Fibroblast of gingiva (primary cell): ENCODE measurements around the gene MSL3B.
"Not testable (repeated sequence)": the region's sequence is repeated elsewhere in the genome, so short reads cannot be mapped to it uniquely, and the experiment has no call there.

ENCODE experiments used
- DNase-seq: peaks from one replicate; pipeline ENCODE4 v3.0.0-alpha.2; 2011; ENCODE audit warnings: low read depth

The MSL3B gene

DNA sequence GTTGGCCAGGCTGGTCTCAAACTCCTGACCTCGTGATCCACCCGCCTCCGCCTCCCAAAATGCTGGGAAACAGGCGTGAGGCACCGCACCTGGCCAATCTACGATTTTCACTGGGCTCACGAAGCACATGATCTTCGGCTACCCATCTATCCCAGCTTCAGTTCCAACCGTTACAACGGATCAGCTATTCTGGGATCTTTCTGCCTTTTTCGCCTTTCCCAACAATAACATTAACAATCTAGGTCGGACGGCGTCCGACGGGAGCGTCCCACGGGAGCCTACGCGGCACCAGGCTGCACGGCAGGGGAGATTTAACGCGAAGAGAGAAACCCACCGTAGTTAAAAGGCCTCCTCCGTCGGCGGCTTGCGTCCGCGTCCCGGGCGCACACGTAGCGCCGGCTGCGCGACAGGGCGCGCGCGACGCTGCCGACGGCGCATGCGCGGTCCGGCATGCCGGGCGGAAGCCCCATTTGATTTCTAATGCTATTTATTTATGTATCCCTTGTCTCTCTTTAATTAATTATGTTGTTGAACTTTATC, at the start of gene MSL3B:
MSL3B (minus strand) TSS at position 394 of the 540 bp plus-strand sequence.
- peak; percentile 51 for DNase-seq

DNA sequence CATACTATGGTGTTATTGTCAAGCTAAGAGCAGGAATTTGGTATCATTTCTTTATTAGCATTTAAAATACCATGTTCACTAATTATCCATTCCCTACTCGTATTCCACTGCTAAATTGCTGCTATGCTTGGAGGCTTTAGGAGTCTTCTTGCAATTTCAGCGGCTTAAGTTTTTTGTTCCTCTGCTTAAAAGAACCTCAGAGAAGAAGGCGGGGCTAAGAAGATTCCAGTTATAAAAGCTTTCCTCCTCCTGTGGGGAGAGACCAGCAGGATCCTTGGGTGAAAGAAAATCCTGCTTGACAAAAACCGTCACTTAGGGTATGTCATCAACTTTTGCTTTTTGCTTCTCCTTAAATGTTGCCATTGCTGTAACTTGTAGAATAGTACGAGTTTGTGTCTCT, 48.9 kb upstream of the MSL3B start, which contains the start of gene TRPM8:
TRPM8 (plus strand) TSS at position 258 of the 400 bp plus-strand sequence. CDS start 9,165 bp downstream, outside the sequence.
- no peak for DNase-seq

DNA sequence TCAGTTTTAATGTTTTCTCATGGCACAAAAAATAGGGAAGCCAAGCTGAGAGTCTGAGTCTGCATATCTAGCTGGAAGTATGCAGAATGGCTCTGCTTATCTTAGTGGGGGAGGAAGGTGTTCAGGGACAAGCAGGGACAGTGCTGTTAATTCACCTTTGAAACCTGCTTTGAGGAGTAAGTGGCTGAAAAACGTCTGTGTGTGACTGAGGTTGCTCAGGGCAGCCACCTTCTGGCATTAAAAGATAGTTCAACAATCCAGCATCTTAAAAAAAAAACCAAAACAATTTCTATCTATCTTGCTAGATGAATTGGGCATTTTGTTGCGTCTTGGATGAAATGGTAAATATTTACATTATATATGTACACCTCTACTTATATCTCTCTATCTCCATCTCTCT, 46.9 kb upstream of the MSL3B start:
- no peak for DNase-seq

DNA sequence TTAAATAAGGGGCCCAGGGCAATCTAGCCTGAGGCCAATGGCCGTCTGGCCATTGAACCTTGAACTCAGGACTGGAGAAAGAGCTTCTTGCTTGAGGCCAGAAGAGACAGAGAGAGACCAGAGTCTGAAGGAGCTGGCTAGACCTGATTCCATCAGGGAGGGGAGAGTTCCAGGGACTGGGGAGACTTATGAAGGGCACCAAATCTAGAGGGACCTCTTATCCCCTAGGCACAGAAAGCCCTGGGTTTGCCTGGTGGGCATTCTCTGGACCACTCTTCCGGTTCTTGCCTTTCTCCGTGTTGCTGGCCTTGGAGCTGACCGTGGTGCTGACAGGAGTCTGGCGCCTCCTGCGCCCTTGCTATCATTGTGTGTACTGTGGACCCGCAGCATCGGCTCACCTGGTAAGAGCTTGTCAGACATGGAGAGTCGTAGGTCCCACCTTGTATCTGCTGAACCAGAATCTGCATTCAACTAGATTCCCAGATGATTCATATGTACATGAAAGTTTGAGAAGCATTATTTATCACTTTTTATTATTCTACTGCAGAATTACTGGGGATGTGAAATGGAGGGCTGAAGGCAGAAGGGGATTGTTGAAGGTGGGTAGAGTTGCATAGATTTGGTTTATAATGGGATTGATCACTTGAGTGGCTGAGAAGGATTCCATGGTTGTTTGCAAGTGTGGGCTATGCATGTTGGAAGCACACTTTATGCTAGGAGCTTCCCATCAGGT, 44.7 kb upstream of the MSL3B start:
- peak; percentile 10 for DNase-seq

DNA sequence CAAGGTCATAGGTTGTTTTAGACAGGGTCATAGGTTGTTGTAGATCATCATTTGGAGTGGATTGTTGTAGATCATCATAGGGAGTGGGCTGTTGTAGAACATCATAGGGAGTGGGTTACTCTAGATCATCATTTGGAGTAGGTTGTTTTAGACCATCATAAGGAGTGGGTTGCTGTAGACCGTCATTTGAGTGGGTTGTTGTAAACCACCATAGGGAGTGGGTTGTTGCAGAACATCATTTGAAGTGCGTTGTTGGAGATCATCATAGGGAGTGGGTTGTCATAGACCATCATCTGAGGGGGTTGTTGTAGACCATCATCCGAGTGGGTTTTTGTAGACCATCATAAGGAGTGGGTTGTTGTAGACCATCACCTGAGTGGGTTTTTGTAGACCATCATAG, 39.4 kb upstream of the MSL3B start:
- DNase-seq = no peak

DNA sequence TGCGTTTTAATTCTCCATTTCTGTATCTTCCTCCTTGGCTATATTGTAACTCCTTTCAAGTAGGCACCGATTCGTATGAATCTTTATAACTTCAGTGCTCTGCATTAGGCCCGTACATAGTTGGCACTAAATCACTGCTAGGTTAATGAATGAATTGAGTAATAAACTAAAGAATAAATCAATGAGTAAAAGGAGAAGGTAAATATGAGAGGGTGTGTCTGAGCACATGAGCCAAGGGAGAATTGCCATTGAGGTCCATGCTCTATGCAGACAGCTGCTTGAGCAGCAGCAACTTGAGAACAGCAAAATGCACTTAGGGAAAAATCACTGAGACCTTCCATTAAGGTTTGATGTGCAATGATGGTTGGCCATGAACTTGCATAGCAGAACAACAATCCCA, 37.8 kb upstream of the MSL3B start:
- DNase-seq = no peak

DNA sequence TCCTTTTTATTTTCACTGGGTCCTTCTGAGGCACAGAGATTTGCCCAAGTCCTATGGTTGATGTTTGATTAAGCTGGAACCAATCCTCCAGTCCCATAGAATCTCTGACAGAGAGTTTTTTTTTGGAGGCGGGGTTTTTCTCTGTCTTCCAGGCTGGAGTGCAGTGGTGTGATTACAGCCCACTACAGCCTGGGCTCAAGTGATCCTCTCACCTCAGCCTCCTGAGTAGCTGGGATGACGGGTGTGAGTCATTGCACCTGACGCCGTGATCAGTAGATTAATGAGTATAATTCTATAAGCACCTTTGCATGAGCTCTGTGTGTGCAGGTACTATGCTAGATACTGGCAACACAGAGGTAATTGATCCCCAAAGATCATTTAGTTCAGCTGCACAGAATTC, 33.7 kb upstream of the MSL3B start:
- no peak for DNase-seq

DNA sequence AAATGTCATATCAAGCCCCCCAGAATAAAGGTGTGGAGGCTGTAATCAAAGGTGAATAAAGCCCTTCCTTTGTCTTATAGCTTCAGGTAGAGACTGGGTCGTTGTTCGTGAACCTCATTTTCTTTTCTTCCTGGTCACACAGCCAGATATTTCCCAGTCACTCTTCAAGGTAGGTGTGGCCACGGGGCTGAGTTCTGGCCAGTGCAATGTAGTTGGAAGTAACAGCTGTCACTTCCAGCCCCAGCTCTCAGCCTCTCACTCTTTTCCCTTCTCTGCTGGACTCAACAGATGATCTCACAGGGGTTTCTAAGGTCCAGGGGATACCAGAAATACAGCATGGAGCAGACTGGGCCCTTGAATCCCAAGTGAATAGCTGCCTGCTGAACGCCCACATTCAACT, 33.2 kb upstream of the MSL3B start:
- DNase-seq = no peak

DNA sequence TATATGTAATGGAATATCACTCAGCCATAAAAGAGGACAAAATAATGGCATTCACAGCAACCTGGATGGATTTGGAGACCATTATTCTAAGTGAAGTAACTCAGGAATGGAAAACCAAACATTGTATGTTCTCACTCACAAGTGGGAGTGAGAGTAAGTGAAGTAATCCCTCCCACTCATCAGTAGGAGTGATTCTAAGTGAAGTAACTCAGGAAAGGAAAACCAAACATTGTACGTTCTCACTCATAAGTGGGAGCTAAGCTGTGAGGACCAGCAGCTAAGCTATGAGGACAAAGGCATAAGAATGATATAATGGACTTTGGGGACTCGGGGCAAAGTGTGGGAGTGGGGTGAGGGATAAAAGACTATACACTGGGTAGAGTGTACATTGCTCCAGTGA, 28.1 kb upstream of the MSL3B start:
- not testable (repeated sequence) for DNase-seq

DNA sequence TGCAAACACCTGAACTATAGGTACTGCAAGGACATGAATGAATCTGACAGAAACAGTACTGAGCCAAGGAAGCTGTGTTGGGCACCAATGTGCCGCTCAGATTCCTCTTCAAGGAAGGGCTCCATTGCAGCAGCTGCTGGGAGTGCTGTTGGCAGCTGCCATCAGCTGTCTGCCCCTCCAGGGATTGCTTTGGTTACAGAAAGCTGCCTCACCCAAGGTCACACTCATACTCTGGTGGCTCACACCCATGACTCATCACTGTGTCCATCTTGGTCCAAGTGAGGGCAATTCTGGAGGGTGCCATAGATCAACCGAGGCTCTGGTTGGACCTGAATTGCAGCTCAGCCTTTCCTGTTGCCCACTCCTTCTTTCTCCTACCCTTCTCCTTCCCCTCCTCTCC, 24.6 kb upstream of the MSL3B start:
- no peak for DNase-seq

DNA sequence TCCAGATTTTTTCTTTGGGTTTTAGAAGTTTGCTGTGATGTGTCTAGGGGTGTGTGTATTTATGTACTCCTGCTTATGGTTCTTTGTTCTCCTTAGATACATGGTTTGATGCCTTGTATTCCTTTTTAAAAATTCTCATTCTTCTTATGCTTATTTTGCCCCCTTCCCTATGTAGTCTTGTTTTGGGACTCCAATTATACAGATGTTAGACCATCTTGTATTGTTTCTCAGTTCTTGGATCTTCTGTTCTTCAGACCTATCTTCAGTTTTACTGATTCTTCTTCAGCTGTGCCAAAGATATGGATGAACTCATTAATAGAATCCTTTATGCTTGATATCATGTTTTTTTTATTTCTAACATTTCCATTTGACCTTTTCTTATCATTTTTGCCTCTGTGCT, 14.2 kb upstream of the MSL3B start:
- DNase-seq = no peak

DNA sequence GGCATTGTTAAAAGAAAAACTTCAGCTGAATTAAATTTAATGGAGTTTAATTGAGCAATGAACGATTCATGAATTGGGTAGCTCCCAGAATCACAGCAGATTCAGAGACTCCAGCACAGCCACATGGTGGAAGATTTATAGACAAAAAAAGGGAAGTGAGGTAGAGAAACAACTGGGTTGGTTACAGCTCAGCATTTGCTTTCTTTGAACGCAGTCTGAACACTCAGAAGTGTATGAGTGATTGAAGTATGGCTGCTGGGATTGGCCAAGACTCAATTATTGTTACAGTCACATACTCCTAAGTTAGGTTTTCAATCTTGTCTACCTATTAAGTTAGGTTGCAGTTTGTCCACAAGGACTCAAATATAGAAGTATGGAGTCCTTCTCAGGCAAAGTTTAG, 3.9 kb upstream of the MSL3B start:
- not testable (repeated sequence) for DNase-seq

DNA sequence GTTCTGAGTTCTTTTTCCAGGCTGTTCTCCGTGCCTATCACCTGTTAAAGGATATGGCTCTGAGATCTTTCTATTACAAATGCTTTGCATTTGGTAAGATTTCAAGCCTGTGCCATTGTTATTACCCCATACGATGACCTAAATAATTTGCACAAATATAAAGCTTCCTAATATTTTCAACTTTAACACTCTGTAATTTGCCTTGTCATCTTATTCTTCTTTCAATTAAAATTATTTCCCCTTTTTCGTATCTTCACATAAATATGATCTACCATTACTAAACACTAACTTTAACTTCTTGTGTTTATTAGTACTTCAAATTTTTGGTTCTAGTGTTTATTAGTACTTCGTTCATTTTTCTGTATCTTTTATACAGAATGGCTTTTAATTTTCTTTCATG, 3.2 kb upstream of the MSL3B start:
- no peak for DNase-seq

DNA sequence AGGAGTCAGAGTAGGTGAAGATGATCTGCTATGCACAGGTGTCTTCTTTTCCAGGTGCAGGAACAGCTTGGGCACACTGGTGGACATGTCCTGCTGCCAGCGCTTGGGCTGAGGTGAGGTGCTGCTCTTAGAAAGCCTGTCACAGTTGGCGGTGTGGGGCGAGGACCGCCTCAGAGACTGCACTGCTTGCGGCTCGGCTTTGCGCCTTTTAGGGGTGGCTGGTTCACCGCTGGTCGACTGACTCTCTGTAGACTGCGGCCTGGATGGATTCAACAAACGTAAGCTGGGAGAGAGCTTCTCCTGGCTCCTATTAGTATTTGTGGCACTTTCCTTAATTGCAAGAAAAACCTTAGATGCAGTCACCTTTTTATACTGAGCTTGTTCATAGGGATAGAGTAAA, 1.7 kb downstream of the MSL3B start:
- no peak for DNase-seq

DNA sequence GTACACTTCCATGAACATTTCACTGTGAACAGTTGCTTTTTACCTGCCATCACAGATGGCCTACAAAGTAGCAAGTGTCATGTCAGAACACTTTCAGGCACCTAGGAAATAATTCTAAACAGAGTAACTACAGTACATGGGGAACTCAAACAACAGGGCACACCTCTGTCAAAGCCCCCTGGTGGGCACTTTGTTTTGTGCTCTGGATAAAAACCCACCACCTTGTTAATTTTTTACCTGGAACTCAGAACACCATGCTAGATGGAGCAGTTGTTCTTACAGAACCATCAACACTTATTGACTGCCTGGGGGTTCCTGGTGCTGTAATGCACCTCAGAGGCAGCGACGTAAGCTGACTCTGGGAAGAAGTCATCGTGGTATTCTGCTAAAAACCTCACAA, 2.3 kb downstream of the MSL3B start:
- DNase-seq = no peak

DNA sequence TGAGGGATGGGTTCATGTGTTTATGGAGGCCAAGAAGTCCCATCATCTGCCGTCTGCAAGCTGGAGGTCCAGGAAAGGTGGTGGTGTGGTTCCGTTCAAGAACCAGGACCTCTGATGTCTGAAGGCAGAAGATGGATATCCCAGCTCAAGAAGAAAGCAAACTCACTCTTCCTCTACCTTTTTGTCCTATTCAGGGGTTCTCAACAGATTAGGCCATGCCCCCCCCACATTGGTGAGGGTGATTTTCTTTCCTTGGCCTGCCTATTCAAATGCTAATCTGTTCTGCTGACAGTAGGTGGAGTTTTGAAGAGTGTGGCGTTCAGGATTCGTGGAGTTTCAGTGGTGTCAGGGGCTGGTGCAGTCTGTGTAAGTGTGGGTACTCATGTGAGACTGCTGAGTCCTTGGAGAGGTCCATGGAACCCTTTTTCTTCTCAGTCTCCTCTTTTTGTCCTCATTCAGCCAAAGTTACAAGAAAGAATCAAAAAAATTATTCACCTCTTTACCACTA, 5.9 kb downstream of the MSL3B start:
- no peak for DNase-seq

DNA sequence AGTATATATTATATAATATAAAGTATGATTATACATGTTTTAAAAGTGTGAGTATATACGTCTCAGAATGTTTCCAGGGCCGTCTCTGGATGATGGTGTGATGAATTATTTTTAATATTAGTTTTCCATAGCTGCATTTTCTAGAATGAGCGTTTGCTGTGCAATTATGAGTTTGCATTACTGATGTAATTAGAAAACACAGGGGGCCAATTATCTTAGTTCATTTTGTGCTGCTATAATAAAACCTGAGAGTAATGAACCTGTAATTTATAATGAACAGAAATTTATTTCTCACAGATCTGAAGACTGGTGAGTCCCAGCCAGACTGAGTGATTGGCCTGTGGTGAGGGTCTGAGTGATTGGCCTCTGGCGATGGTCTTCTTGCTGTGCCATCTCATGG, 9.9 kb downstream of the MSL3B start:
- DNase-seq = no peak

DNA sequence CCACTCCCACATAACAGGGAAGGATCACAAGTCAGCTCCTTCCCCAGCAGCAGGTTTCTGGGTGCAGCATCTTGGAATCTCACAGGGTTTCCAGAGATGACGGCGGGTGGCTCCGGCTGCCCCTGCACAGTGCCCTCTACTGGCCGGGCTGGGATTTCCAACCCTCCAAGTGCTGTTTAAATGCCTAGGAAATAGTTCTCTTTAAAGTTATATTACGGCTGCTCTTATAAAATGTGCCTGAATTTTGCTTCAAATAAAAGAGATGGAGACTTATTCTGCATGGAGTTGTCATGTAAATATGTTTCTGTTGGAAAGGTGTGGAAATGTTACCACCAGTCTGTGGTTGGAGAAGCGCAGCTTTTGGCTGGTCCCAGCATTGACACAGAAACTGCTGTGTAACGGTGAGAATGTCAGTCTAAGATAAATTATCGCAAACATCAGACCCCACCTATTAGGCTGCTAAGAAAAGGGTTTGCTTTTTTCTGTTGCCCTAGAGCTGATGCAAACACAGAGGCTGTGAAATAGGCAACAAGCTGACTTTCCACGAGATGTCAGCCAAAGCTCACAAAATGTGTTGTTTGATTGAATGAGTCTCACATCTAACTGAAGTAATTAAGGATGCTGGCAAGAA, 10.6 kb downstream of the MSL3B start:
- no peak for DNase-seq

DNA sequence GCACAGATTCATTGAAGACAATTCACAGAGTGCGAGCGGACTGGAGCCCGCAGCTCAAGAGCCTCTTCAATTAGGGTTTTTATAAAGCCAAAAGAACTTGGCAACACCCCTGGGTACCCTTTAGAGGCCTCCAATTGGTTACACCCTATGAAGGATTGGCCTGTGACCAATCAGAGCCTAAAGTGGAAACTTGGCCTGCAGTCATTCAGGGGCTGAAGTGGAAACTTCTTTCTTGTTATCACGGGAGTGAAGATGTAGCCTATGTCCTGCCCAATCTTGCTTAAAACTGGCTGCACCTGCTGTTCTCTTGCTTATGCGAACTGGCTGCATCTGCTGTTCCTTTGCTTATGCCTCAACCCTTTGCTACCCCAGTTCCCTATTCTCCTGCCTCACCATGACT, 12.0 kb downstream of the MSL3B start:
- DNase-seq = no peak

DNA sequence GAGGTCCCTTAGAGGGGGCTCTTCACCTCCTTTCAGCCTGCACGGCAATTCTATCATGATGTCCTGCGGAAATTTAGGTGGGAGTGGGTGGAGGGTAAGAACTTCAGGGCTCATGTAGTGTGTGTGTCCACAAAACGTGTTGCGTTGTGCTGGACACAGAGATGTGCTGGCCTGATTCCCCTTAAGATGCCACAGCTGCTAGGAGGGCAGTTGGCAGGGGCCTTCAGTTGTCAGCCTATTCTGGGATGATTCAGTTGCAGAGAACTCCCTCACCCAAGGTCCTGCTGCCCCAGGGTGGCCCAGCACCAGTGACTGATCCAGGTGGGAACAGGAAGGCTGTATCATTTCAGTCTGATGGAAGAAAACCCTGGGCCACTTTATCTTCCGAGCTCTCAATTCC, 12.8 kb downstream of the MSL3B start:
- no peak for DNase-seq

DNA sequence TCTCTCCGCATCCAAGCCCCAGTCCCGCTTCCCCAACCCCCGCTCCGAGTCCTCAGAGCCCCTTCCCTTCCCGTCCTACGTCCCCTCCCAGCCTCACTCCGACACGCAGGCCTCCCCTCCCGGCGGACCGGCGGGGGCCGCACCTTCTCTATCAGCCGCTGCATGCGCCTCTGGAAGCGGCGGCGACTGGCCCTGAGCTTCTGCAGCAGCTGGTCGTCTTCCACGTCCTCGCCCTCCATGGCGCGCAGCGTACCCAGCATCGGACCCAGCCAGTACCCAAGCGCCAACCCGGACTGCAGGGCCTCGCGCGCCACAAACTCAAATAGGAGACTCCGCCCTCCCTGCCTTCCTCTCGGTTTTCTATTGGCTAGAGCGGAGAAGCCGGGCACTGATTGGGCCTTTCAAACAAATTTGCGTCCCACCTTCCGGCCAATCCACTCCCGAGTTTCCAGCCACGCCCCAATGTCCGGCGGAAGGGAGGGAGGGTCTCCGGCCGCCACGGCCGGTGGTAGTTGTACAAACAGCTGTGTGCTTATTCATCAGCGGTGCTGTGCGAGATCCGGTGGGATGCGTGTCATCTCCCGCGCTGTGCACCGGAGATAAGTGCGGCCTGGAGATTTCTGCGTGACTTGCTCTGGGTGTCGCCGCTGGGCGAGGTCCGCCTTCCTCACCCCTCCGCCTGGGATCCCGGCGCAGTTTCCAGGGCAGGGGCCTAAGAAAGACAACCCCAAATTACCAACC, 13.8 kb downstream of the MSL3B start, which contains the start of gene HJURP:
HJURP (minus strand) TSS at position 295 of the 741 bp plus-strand sequence; CDS start at position 260, 35 bp downstream.
- DNase-seq = peak; percentile 92

DNA sequence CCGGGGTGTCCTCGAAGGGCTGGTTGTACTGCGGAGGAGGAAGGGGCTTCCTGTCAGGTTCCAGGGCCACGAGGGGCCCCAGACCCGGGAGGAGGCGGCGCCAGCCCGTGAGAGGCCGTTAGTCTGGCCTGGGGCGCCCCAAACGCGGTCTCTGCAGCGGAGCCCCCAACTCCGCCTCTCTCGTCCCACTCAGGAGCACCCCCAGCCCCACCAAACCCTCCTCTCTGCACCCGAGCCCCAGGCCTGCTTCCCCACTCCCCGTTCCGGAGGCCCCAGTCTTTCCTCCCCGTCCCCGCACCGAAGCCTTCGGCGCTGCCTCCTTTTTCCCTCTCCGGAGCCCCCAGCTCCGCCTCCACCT, 14.3 kb downstream of the MSL3B start:
- DNase-seq = no peak

DNA sequence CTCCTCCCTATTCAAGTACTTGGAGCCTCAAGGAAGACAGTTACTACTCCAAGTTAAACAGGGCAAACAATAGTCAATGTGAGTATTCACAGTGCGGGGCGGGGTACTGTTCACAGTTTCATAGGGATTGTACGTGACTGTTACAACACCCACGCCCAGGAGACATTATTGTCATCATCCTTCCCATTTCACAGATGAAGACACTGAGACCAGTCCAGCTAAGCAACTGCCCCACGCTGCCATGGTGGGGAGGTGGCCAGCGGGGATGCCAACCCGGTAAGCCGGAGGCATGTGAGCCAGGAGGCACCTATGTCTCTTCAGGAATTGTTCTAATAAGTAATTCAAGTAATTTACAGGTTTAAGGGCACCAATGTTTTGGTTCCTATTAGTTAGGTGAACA, 14.8 kb downstream of the MSL3B start:
- DNase-seq = no peak
